ENCODE data around the gene CD48. TPM values are rescaled to one million over a fixed set of nuclear protein-coding genes. Genes with fewer than 3 reads are reported as not detected.
A peak's percentile ranks its signal among the peaks of the same experiment; 100 is the strongest.
"Not testable (repeated sequence)": the region's sequence is repeated elsewhere in the genome, so short reads cannot be mapped to it uniquely, and the experiment has no call there.

The CD48 gene
- total RNA-seq, 1 donor from 2014 or later: 2.4 TPM

- ATAC-seq (peak; percentile 33), DNase-seq (no peak)
- intact Hi-C loops (cut with micrococcal nuclease): no loop called here
Measured at GRCh38 chr1:160664573-160665051, 47.0 kb downstream of the CD48 start.

- ATAC-seq: no peak
- no peak for DNase-seq
- intact Hi-C loops (cut with micrococcal nuclease): no loop called here
Measured at GRCh38 chr1:160662910-160663309, 48.7 kb downstream of the CD48 start.

- no peak for ATAC-seq
- DNase-seq: no peak
- intact Hi-C loops (cut with micrococcal nuclease): no loop called here
Measured at GRCh38 chr1:160659566-160659965, 52.1 kb downstream of the CD48 start.

GRCh38 chr1:160658814-160659193 is 52.8 kb downstream of the CD48 start:
- ATAC-seq: no peak
- DNase-seq: no peak
- intact Hi-C loops (cut with micrococcal nuclease): no loop called here

- intact Hi-C loops (cut with micrococcal nuclease): no loop called here
- ATAC-seq (no peak), DNase-seq (no peak)
Measured at GRCh38 chr1:160658162-160658813, 53.3 kb downstream of the CD48 start.

- intact Hi-C loops (cut with micrococcal nuclease): no loop called here
- ATAC-seq: no peak
Measured at GRCh38 chr1:160657250-160657781, 54.3 kb downstream of the CD48 start.

GRCh38 chr1:160656737-160657136 is 54.9 kb downstream of the CD48 start:
- intact Hi-C loops (cut with micrococcal nuclease): no loop called here
- no peak for DNase-seq

More at GRCh38 chr1:160657250-160657781, 54.3 kb downstream of the CD48 start:
- DNase-seq: no peak

GRCh38 chr1:160653620-160654016 is 58.0 kb downstream of the CD48 start:
- DNase-seq: no peak
- no peak for ATAC-seq
- intact Hi-C loops (cut with micrococcal nuclease): no loop called here

More at GRCh38 chr1:160656737-160657136, 54.9 kb downstream of the CD48 start:
- no peak for ATAC-seq

- intact Hi-C loops (cut with micrococcal nuclease): no loop called here
- DNase-seq (no peak), ATAC-seq (no peak)
Measured at GRCh38 chr1:160652924-160653619, 58.5 kb downstream of the CD48 start.

GRCh38 chr1:160652065-160652641 is 59.5 kb downstream of the CD48 start:
- intact Hi-C loops (cut with micrococcal nuclease); ATAC-seq; DNase-seq: not testable (repeated sequence)

GRCh38 chr1:160651433-160652064 is 60.1 kb downstream of the CD48 start:
- DNase-seq: no peak
- intact Hi-C loops (cut with micrococcal nuclease): no loop called here
- no peak for ATAC-seq

- DNase-seq: no peak
- intact Hi-C loops (cut with micrococcal nuclease): no loop called here
- ATAC-seq: no peak
Measured at GRCh38 chr1:160647329-160647720, 64.3 kb downstream of the CD48 start.

GRCh38 chr1:160646711-160647328 is 64.8 kb downstream of the CD48 start, which contains the start of gene SLAMF1:
Gene SLAMF1, minus strand, starts transcription at chr1:160647044. Its CDS starts 99 bp downstream, at chr1:160646945.
- intact Hi-C loops (cut with micrococcal nuclease): no loop called here
- DNase-seq (no peak), ATAC-seq (no peak)

- ATAC-seq: no peak
- DNase-seq: no peak
- intact Hi-C loops (cut with micrococcal nuclease): no loop called here
Measured at GRCh38 chr1:160646180-160646579, 65.4 kb downstream of the CD48 start.

- no peak for ATAC-seq
- no peak for DNase-seq
- intact Hi-C loops (cut with micrococcal nuclease): no loop called here
Measured at GRCh38 chr1:160645386-160646130, 66.1 kb downstream of the CD48 start.

- DNase-seq (no peak), ATAC-seq (no peak)
- intact Hi-C loops (cut with micrococcal nuclease): no loop called here
Measured at GRCh38 chr1:160644399-160644798, 67.2 kb downstream of the CD48 start.

- intact Hi-C loops (cut with micrococcal nuclease): no loop called here
- ATAC-seq (no peak), DNase-seq (no peak)
Measured at GRCh38 chr1:160643138-160643537, 68.5 kb downstream of the CD48 start.

- no peak for DNase-seq
- intact Hi-C loops (cut with micrococcal nuclease): no loop called here
- ATAC-seq: no peak
Measured at GRCh38 chr1:160642281-160642644, 69.4 kb downstream of the CD48 start.
